GM12891 (cell line): ENCODE results near the gene LMO7.
A peak's percentile ranks its signal among the peaks of the same experiment; 100 is the strongest.

Experiments
- DNase-seq: peaks from one replicate; pipeline ENCODE4 v3.0.0; 2011; ENCODE audit warnings: low spot score; ENCODE audit not compliant: insufficient read length
- FAIRE-seq: peaks from 2 replicates; lab custom pipeline; 2011; peaks lifted over from hg19 to GRCh38; lab: Jason Lieb, UNC
- PAX5 ChIP-seq: IDR thresholded peaks from 2 replicates; pipeline ENCODE4 v1.6.1; 2011; ENCODE audit warnings: low read length, moderate library complexity, mild to moderate bottlenecking; ENCODE audit not compliant: insufficient read depth, severe bottlenecking
- POLR2A ChIP-seq: IDR thresholded peaks from 2 replicates; pipeline ENCODE4 v1.6.1; 2011; ENCODE audit warnings: low read depth, low read length, control low read depth
- POLR2AphosphoS5 ChIP-seq: IDR thresholded peaks from 2 replicates; pipeline ENCODE4 v1.6.1; 2011; ENCODE audit warnings: low read depth, low read length, control low read depth
- POU2F2 ChIP-seq: IDR thresholded peaks from 2 replicates; pipeline ENCODE4 v1.6.1; 2011; ENCODE audit warnings: low read depth, mild to moderate bottlenecking, control low read depth, low read length, moderate library complexity
- SPI1 ChIP-seq: IDR thresholded peaks from 2 replicates; pipeline ENCODE4 v1.6.1; 2011; ENCODE audit warnings: low read depth, low read length, control low read depth
- TAF1 ChIP-seq: IDR thresholded peaks from 2 replicates; pipeline ENCODE4 v1.6.1; 2011; ENCODE audit warnings: low read depth, low read length, control low read depth

The LMO7 gene

DNA sequence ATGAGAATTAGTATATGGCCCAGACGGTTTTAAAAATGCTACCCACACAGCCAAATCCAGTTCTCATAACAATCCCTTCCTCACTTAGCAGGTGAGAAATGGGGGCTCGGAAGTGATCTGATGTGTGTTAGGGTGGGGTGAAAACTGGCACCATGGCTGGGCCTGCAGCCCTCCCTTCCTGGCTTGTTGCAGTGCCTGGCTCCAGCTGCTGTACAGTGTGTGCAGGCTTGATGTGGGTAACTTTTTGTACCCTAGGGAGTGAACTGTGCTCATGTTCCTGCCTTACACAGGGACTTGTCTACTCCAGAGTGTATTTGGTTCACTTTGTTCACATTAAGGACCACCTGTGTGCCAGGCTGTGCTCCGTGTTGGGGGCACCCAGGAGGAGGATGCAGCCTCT, 177.2 kb downstream of the LMO7 start:
- no peak for TF ChIP-seq TAF1
- TF ChIP-seq POLR2A = no peak
- no peak for TF ChIP-seq POLR2AphosphoS5
- FAIRE-seq (no peak), DNase-seq (no peak)

DNA sequence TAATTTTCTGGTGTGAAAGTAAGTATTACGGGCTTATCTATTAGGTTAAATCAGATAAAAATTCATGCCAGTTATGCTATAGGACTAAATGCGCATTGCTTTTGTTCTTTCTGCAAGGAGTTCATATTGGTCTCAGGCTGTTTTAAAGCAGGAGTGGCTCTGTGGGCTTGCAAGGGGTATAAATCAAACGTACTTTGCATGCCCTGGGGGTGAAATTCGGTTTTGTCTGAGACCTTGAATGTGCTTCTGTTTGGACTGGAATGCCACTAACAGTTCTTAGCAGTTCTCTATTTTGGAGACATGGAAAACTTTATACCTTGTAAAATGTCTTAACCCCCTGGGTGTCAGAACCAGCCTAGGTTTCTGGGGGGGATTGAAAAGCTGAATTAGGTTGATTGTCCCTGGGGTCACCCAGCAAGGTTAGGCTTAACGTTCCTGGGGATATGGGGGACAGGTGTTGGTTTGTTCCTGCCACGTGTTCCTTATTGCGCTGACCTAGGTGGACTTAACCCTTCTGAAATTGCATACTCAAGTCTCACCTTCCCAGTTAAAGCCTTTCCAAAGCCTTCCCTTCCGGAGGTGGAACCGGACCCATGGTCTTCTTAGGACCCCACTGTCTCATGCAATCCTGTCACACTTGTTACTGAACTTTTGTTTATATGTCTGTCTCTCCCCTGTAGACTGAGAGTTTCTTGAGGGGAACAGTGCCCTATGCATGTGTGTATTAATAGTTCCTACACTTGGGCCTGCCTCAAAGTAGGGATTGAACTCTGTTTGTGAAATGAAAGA, 182.2 kb downstream of the LMO7 start:
- FAIRE-seq (no peak), DNase-seq (no peak)
- TF ChIP-seq TAF1 (no peak), POLR2AphosphoS5 (no peak), POLR2A (no peak), SPI1 (no peak), POU2F2 (no peak), PAX5 (no peak)

DNA sequence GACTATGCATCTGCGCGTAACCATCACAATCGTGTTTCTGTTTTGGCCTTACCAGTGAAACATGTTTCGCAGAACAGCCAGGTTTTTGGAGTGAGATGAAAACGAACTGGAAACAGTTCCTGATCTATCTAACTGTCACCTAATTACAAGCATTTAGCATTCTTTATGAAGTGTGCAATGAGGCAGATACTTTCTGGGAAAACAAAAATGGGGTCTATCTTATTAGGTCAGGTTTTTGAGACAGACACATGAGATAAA, 182.8 kb downstream of the LMO7 start:
- no peak for DNase-seq
- no peak for FAIRE-seq
- TF ChIP-seq POU2F2 (no peak), TAF1 (no peak), PAX5 (no peak), SPI1 (no peak)

DNA sequence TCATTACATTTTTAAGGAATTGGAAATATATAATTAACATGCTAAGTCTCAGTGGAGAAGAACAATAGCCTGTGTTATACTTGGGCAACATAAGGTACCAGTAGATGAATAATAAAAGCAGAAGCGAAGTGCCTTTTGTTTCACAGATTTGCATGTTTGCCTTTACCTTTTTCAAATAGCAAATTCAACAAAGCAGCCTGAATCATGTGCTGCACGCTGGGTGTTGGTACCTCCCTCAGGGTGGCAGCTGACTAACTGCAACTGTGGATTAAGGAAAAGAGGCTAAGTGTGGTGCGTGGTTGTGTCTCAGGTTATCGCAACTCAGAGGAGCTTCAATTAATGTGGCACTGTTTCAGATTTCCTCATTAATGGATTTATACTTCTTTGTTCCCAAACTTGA, 189.0 kb downstream of the LMO7 start:
- TF ChIP-seq POLR2A = no peak
- no peak for TF ChIP-seq POLR2AphosphoS5
- no peak for TF ChIP-seq PAX5
- no peak for TF ChIP-seq TAF1
- TF ChIP-seq POU2F2 = no peak
- no peak for TF ChIP-seq SPI1
- DNase-seq = no peak
- no peak for FAIRE-seq

DNA sequence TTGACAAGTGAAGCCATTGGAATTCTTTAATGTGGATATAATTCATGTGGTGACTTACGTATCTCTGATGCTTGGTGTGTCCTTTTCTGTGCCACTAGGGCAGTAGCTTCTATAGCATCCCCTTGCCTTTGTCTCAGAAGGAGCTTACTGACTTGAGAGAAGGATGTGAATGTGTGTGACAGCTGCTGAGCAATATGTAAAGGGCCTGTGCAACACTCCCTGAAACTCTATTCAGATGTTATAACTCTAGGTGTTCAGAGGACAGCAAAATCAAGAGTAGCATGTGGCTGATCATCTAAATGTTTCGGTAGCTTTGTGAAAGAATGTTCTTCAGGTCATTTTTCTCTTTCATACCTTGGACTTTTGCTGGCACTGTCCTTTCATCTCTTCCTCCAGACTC, 189.5 kb downstream of the LMO7 start:
- DNase-seq = no peak
- FAIRE-seq = peak; percentile 23
- TF ChIP-seq PAX5 (no peak), POLR2AphosphoS5 (no peak), TAF1 (no peak), POU2F2 (no peak), POLR2A (no peak), SPI1 (no peak)

GRCh38 chr13:75826391-75826790, 190.3 kb downstream of the LMO7 start:
- no peak for DNase-seq
- FAIRE-seq = no peak
- TF ChIP-seq PAX5 (no peak), SPI1 (no peak), POU2F2 (no peak), POLR2A (no peak), POLR2AphosphoS5 (no peak), TAF1 (no peak)

- FAIRE-seq (no peak), DNase-seq (no peak)
Measured at GRCh38 chr13:75829830-75830229, 193.7 kb downstream of the LMO7 start.

GRCh38 chr13:75830842-75831241, 194.7 kb downstream of the LMO7 start:
- FAIRE-seq (no peak), DNase-seq (no peak)
- TF ChIP-seq POLR2A = no peak
- TF ChIP-seq TAF1 = no peak
- no peak for TF ChIP-seq SPI1
- TF ChIP-seq PAX5 = no peak
- TF ChIP-seq POU2F2 = no peak
- TF ChIP-seq POLR2AphosphoS5 = no peak

More at GRCh38 chr13:75829830-75830229, 193.7 kb downstream of the LMO7 start:
- TF ChIP-seq POLR2AphosphoS5 (no peak), TAF1 (no peak), SPI1 (no peak), PAX5 (no peak)

- no peak for TF ChIP-seq POLR2A
- no peak for TF ChIP-seq TAF1
- no peak for TF ChIP-seq SPI1
- TF ChIP-seq POU2F2 = no peak
- TF ChIP-seq POLR2AphosphoS5 = no peak
- TF ChIP-seq PAX5 = no peak
- FAIRE-seq (no peak), DNase-seq (no peak)
Measured at GRCh38 chr13:75831389-75831788, 195.3 kb downstream of the LMO7 start.

GRCh38 chr13:75832812-75833211, 196.7 kb downstream of the LMO7 start:
- DNase-seq (no peak), FAIRE-seq (no peak)
- TF ChIP-seq PAX5 (no peak), POU2F2 (no peak), TAF1 (no peak), POLR2AphosphoS5 (no peak), SPI1 (no peak)
